ENCODE data around the gene EMP2. TPM values are rescaled to one million over a fixed set of nuclear protein-coding genes. Genes with fewer than 3 reads are reported as not detected.
"Not testable (repeated sequence)": the region's sequence is repeated elsewhere in the genome, so short reads cannot be mapped to it uniquely, and the experiment has no call there.

Gene EMP2
- total RNA-seq, 2 donors from 2014 or later = not detected

GRCh38 chr16:10547708-10548107 is 32.7 kb downstream of the EMP2 start:
- peaks cover 28% of the 10 kb centered on the region for H3K27me3 Mint-ChIP-seq
- peaks cover 3% of the 10 kb centered on the region for H3K36me3 Mint-ChIP-seq (ENCODE audit: low read depth)
- ATAC-seq = no peak
- no peak overlapping the region for H3K4me3 Mint-ChIP-seq
- DNase-seq = no peak
- no peak overlapping the region for H3K27ac Mint-ChIP-seq
- no peaks in the 10 kb centered on the region for H3K9me3 ChIP-seq (ENCODE audit: control insufficient read depth, low read length, poor library complexity, severe bottlenecking)
- peaks cover 1% of the 10 kb centered on the region for H3K4me1 Mint-ChIP-seq

GRCh38 chr16:10543231-10543977 is 37.0 kb downstream of the EMP2 start:
- ATAC-seq (no peak), DNase-seq (no peak)
- H3K27me3 Mint-ChIP-seq = peaks cover 29% of the 10 kb centered on the region
- no peaks in the 10 kb centered on the region for H3K36me3 Mint-ChIP-seq (ENCODE audit: low read depth)
- no peaks in the 10 kb centered on the region for H3K4me1 Mint-ChIP-seq
- H3K4me3 Mint-ChIP-seq = no peak overlapping the region
- H3K27ac Mint-ChIP-seq = no peak overlapping the region
- H3K9me3 ChIP-seq (ENCODE audit: control insufficient read depth, low read length, poor library complexity, severe bottlenecking) = no peaks in the 10 kb centered on the region

- no peaks in the 10 kb centered on the region for H3K36me3 Mint-ChIP-seq (ENCODE audit: low read depth)
- DNase-seq (no peak), ATAC-seq (no peak)
- H3K9me3 ChIP-seq (ENCODE audit: control insufficient read depth, low read length, poor library complexity, severe bottlenecking) = no peaks in the 10 kb centered on the region
- H3K4me3 Mint-ChIP-seq = no peak overlapping the region
- H3K27me3 Mint-ChIP-seq = peaks cover 37% of the 10 kb centered on the region
- no peaks in the 10 kb centered on the region for H3K4me1 Mint-ChIP-seq
- H3K27ac Mint-ChIP-seq = no peak overlapping the region
These were observed 39.0 kb downstream of the EMP2 start for GRCh38 chr16:10541366-10541765.

GRCh38 chr16:10539793-10540192 is 40.6 kb downstream of the EMP2 start:
- no peaks in the 10 kb centered on the region for H3K36me3 Mint-ChIP-seq (ENCODE audit: low read depth)
- ATAC-seq = no peak
- H3K4me3 Mint-ChIP-seq = no peak overlapping the region
- H3K27me3 Mint-ChIP-seq = peaks cover 26% of the 10 kb centered on the region
- no peak for DNase-seq
- no peaks in the 10 kb centered on the region for H3K9me3 ChIP-seq (ENCODE audit: control insufficient read depth, low read length, poor library complexity, severe bottlenecking)
- no peaks in the 10 kb centered on the region for H3K4me1 Mint-ChIP-seq
- H3K27ac Mint-ChIP-seq = no peak overlapping the region

GRCh38 chr16:10539236-10539635 is 41.2 kb downstream of the EMP2 start:
- peaks cover 23% of the 10 kb centered on the region for H3K27me3 Mint-ChIP-seq
- H3K4me3 Mint-ChIP-seq = no peak overlapping the region
- ATAC-seq (no peak), DNase-seq (no peak)
- H3K9me3 ChIP-seq (ENCODE audit: control insufficient read depth, low read length, poor library complexity, severe bottlenecking) = no peaks in the 10 kb centered on the region
- H3K36me3 Mint-ChIP-seq (ENCODE audit: low read depth) = no peaks in the 10 kb centered on the region
- H3K4me1 Mint-ChIP-seq = no peaks in the 10 kb centered on the region
- no peak overlapping the region for H3K27ac Mint-ChIP-seq

- peaks cover 23% of the 10 kb centered on the region for H3K27me3 Mint-ChIP-seq
These were observed 41.8 kb downstream of the EMP2 start for GRCh38 chr16:10538583-10538982.

GRCh38 chr16:10537946-10538345 is 42.5 kb downstream of the EMP2 start:
- H3K27ac Mint-ChIP-seq = no peak overlapping the region
- no peaks in the 10 kb centered on the region for H3K9me3 ChIP-seq (ENCODE audit: control insufficient read depth, low read length, poor library complexity, severe bottlenecking)
- ATAC-seq (no peak), DNase-seq (no peak)
- H3K4me1 Mint-ChIP-seq = no peaks in the 10 kb centered on the region
- H3K27me3 Mint-ChIP-seq = peaks cover 18% of the 10 kb centered on the region
- H3K36me3 Mint-ChIP-seq (ENCODE audit: low read depth) = no peaks in the 10 kb centered on the region
- H3K4me3 Mint-ChIP-seq = no peak overlapping the region

More at GRCh38 chr16:10538583-10538982, 41.8 kb downstream of the EMP2 start:
- DNase-seq (no peak), ATAC-seq (no peak)
- Mint-ChIP-seq H3K27ac (no peak overlapping the region), H3K4me3 (no peak overlapping the region), H3K4me1 (no peaks in the 10 kb centered on the region), H3K36me3 (ENCODE audit: low read depth) (no peaks in the 10 kb centered on the region)
- no peaks in the 10 kb centered on the region for H3K9me3 ChIP-seq (ENCODE audit: control insufficient read depth, low read length, poor library complexity, severe bottlenecking)

GRCh38 chr16:10536814-10537389 is 43.5 kb downstream of the EMP2 start:
- H3K9me3 ChIP-seq (ENCODE audit: control insufficient read depth, low read length, poor library complexity, severe bottlenecking) = no peaks in the 10 kb centered on the region
- Mint-ChIP-seq H3K27me3 (peaks cover 14% of the 10 kb centered on the region), H3K4me1 (no peaks in the 10 kb centered on the region), H3K27ac (no peak overlapping the region), H3K36me3 (ENCODE audit: low read depth) (no peaks in the 10 kb centered on the region), H3K4me3 (no peak overlapping the region)
- DNase-seq (no peak), ATAC-seq (no peak)

GRCh38 chr16:10536328-10536727 is 44.1 kb downstream of the EMP2 start:
- ATAC-seq; H3K27ac Mint-ChIP-seq; H3K9me3 ChIP-seq (ENCODE audit: control insufficient read depth, low read length, poor library complexity, severe bottlenecking); H3K4me3 Mint-ChIP-seq; DNase-seq; H3K36me3 Mint-ChIP-seq (ENCODE audit: low read depth); H3K4me1 Mint-ChIP-seq: not testable (repeated sequence)
- peaks cover 14% of the 10 kb centered on the region for H3K27me3 Mint-ChIP-seq

GRCh38 chr16:10535461-10535860 is 44.9 kb downstream of the EMP2 start:
- no peak for ATAC-seq
- Mint-ChIP-seq H3K4me3 (no peak overlapping the region), H3K27me3 (peaks cover 14% of the 10 kb centered on the region), H3K36me3 (ENCODE audit: low read depth) (no peaks in the 10 kb centered on the region), H3K4me1 (no peaks in the 10 kb centered on the region), H3K27ac (no peak overlapping the region)
- no peaks in the 10 kb centered on the region for H3K9me3 ChIP-seq (ENCODE audit: control insufficient read depth, low read length, poor library complexity, severe bottlenecking)
- DNase-seq = no peak

GRCh38 chr16:10534748-10535147 is 45.6 kb downstream of the EMP2 start:
- no peak overlapping the region for H3K4me3 Mint-ChIP-seq
- ATAC-seq (no peak), DNase-seq (no peak)
- no peaks in the 10 kb centered on the region for H3K9me3 ChIP-seq (ENCODE audit: control insufficient read depth, low read length, poor library complexity, severe bottlenecking)
- no peaks in the 10 kb centered on the region for H3K4me1 Mint-ChIP-seq
- H3K27me3 Mint-ChIP-seq = peaks cover 14% of the 10 kb centered on the region
- no peak overlapping the region for H3K27ac Mint-ChIP-seq
- H3K36me3 Mint-ChIP-seq (ENCODE audit: low read depth) = no peaks in the 10 kb centered on the region

- not testable (repeated sequence) for H3K4me3 Mint-ChIP-seq; H3K4me1 Mint-ChIP-seq; DNase-seq; H3K27me3 Mint-ChIP-seq; H3K36me3 Mint-ChIP-seq (ENCODE audit: low read depth); ATAC-seq; H3K27ac Mint-ChIP-seq; H3K9me3 ChIP-seq (ENCODE audit: control insufficient read depth, low read length, poor library complexity, severe bottlenecking)
These were observed 46.8 kb downstream of the EMP2 start for GRCh38 chr16:10533612-10534011.

GRCh38 chr16:10531582-10531981 is 48.8 kb downstream of the EMP2 start:
- H3K27me3 Mint-ChIP-seq = no peaks in the 10 kb centered on the region
- H3K9me3 ChIP-seq (ENCODE audit: control insufficient read depth, low read length, poor library complexity, severe bottlenecking) = no peaks in the 10 kb centered on the region
- H3K36me3 Mint-ChIP-seq (ENCODE audit: low read depth) = no peaks in the 10 kb centered on the region
- H3K27ac Mint-ChIP-seq = no peak overlapping the region
- no peaks in the 10 kb centered on the region for H3K4me1 Mint-ChIP-seq
- no peak for ATAC-seq
- DNase-seq = no peak
- H3K4me3 Mint-ChIP-seq = no peak overlapping the region

- Mint-ChIP-seq H3K27me3 (no peaks in the 10 kb centered on the region), H3K36me3 (ENCODE audit: low read depth) (no peaks in the 10 kb centered on the region), H3K4me3 (no peak overlapping the region), H3K4me1 (no peaks in the 10 kb centered on the region), H3K27ac (no peak overlapping the region)
- DNase-seq = no peak
- no peak for ATAC-seq
- H3K9me3 ChIP-seq (ENCODE audit: control insufficient read depth, low read length, poor library complexity, severe bottlenecking) = no peaks in the 10 kb centered on the region
These were observed 49.7 kb downstream of the EMP2 start for GRCh38 chr16:10530685-10531084.

All from T-helper 17 cell (primary cell).